Dermis microvascular lymphatic vessel endothelial cell (primary cell): ENCODE results near the gene RIMBP3C. TPM values are rescaled to one million over a fixed set of nuclear protein-coding genes. Genes with fewer than 3 reads are reported as not detected.
"Not testable (repeated sequence)": the region's sequence is repeated elsewhere in the genome, so short reads cannot be mapped to it uniquely, and the experiment has no call there.

Experiments
- DNase-seq, 2 donors: peaks; one replicate each; pipeline versions ENCODE4 v3.0.0 to v3.0.0-alpha.2; 2010; ENCODE audit warnings: low read depth in 2 of 2
- total RNA-seq: library from RNA; depleted of rRNA; stranded (reverse); fragments of >200 nt; gene quantifications from 2 replicates; pipeline ENCODE4 v1.2.1, GENCODE V29; 2014

Gene RIMBP3C
- total RNA-seq, 1 donor from 2014 or later = under 0.01 TPM

DNA sequence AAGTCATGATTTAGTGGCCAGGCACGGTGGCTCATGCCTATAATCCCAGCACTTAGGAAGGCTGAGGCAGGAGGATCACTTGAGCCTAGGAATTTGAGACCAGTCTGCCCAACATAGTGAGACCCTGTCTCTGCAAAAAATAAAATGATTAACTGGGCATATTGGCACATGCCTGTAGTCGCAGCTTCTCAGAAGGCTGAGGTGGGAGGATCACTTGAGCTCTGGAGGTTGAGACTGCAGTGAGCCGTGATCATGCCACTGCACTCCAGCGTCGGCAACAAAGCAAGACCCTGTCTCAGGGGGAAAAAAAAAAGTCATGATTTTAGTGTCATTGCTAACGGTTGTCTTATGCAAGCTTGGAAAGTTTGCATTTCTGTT is 28.2 kb upstream of the RIMBP3C start:
- no peak for DNase-seq

DNA sequence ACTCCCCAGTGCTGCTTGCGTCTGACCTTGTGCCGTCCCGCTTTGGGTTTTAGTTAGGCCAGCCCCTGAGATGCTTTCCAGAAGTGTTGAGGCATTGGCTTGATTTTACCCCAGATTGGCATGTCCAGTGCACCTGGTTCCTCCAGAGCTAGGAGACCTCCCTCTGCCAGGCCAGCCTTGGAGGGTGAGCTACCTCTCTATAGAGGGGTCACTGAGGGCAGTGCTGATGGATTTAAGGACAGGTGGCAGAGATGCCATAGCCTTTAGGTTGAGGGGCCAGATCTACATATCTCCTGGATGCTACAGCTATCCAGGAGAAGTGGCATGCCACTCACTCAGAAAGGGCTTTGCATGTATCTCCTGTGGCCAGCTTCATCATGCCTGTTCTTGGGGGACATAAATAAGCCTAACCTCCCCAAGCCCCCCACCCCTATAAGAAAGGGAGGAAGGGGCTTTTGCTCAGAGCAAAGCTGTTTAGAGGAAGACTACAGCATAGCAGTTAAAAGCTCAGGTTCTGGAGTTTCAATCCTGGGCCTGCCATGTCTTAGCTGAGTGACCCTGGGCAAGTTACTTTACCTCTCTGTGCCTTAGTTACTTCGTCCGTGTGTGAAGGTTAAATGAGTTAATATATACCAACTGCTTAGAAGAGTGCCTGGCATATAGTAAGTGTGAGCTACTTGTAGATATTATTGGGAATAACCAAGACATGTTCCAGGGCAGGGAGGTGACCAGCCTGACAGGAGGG is 22.7 kb upstream of the RIMBP3C start:
- DNase-seq = no peak

DNA sequence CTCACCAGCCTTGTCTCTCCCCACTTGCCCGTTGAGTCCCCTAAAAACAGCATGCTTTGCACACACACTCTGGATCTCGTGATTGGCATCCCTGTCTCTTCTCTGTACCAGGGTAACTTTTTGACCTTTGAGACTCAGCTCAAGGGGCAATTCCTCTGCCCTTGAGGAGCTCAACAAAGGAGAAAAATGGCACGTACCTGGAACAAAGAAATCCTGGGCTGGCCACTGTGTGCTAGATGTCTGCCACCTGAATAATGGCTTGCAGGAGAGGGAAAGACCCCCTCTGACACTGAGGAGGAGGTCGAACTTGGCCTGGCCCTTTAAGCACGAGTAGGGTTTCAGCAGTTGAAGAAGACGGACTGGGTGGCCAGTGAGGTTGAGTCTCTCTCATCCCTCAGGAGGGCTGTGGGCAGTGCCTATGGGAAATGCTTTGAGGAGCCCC is 22.1 kb upstream of the RIMBP3C start:
- DNase-seq = no peak

- DNase-seq = no peak
Measured at GRCh38 chr22:21571679-21572078, 20.4 kb upstream of the RIMBP3C start.

DNA sequence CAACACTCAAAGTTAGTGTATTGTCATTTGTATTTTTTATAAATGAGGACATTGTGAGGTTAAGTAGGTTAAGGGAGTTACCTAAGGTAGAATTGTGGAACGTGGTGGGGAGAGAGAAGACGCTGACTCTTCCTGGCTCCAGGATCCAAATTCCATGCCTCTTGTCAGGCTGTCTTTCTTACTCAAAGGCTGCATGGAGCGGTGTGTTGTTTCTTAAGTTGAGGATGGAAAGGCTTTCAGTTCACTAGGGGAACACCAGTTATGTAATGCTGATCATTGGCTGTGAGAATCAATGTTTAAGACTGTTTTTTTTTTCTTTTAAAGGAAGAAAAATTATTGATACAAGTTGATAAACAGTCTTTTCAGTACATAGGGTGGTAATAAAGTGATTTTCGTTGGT is 19.1 kb upstream of the RIMBP3C start:
- no peak for DNase-seq

GRCh38 chr22:21569459-21570170 is 18.4 kb upstream of the RIMBP3C start:
- DNase-seq = no peak

DNA sequence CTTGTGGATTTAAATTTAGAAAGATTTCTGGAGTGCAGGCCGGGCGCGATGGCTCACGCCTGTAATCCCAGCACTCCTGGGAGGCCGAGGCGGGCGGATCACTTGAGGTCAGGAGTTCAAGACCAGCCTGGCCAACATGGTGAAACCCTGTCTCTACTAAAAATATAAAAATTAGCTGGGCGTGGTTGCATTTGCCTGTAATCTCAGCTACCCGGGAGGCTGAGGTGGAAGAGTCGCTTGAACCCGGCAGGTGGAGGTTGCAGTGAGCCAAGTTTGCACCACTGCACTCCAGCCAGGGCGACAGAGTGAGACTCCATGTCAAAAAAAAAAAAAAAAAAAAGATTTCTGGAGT is 17.8 kb upstream of the RIMBP3C start:
- not testable (repeated sequence) for DNase-seq

- DNase-seq = peak in 1 of 2 donors; percentile 59
Measured at GRCh38 chr22:21568347-21569075, 17.2 kb upstream of the RIMBP3C start.

DNA sequence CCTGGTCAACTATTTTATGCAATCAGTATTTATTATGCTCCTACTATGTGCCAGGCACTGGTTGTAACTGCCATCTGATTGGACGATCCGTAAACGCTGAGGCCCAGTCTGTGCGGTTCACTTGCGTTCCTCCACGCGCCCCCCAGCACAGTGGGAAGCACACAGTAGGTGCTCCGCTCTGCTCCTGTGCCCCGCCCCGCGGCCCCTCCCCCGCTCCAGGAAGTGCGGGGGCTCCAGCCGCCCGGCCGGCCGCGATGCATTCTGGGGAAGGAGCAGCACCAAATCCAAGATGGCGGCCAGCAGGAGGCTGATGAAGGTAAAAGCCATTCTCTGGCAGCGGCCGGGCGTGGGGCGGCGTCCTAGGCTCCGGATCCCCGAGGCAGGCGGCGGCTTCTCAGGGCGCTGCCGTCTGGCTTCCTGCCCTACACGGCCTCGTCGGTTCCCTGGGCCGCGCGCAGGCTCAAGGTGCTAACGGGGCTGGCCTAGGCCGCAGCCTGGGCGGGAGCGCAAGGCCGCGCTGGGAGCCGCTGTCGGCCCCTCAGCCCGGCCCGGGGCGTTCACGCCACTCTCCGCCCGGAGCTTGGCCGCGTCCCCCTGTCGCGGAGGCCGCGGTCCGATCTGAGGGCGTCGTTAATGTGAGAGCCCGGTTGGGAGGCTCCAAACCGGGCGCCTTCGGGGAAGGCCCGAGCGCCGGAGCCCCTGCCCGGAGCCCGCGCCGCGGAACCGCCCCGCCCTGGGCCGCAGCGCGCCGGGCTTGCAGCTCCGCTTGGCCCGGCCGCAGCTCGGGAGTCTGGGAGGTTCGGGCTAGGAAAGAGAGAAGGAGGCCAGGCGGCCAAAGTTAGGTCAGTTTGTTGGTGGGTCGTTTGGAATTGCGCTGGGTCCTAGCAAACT is 16.4 kb upstream of the RIMBP3C start, which contains the start of gene UBE2L3:
UBE2L3 (plus strand) TSS at position 259 of the 891 bp plus-strand sequence; CDS start at position 290, 31 bp downstream.
- peak; percentile 50 to 79 for DNase-seq

DNA sequence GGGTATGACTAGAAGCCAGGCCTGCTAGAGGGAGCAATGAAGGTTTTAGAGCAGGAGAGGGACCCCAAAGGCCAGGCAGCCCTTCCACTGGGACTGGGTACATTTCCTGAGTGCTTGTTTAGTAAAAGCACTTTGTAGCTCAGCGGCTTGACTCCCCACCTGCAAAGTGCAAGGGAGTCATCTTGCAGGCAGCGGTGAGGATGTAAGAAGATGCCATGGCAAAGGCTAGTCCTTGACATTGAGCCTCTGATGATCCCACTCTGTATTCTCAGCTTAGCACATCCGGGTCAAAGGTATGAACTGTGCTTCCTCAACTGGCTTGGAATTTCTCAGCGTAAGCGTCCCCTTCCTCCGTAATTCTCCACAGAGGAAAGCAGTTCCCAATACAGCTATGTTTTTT is 13.2 kb upstream of the RIMBP3C start:
- DNase-seq = no peak

GRCh38 chr22:21563912-21564311 is 12.7 kb upstream of the RIMBP3C start:
- no peak for DNase-seq

DNA sequence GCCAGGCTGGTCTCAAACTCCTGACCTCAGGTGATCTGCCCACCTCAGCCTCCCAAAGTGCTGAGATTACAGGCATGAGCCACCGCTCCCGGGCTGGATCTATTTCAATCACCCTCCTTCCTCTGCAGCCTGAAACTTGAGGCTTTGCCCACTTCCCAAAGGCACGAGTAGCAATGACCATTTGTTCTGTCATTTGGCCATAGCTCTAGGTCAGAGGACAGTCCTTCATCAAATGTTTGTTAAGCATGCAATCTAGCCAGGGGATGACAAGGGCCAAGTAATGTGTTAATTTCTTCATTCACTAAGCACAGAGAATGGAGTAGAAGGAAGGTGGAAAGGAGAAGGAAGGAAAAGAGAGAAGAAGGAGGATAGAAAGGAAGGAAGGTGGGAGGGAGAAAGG is 9.4 kb upstream of the RIMBP3C start:
- not testable (repeated sequence) for DNase-seq

- not testable (repeated sequence) for DNase-seq
Measured at GRCh38 chr22:21559345-21560125, 8.3 kb upstream of the RIMBP3C start.

- DNase-seq = not testable (repeated sequence)
Measured at GRCh38 chr22:21550678-21551047, 598 bp downstream of the RIMBP3C start.

DNA sequence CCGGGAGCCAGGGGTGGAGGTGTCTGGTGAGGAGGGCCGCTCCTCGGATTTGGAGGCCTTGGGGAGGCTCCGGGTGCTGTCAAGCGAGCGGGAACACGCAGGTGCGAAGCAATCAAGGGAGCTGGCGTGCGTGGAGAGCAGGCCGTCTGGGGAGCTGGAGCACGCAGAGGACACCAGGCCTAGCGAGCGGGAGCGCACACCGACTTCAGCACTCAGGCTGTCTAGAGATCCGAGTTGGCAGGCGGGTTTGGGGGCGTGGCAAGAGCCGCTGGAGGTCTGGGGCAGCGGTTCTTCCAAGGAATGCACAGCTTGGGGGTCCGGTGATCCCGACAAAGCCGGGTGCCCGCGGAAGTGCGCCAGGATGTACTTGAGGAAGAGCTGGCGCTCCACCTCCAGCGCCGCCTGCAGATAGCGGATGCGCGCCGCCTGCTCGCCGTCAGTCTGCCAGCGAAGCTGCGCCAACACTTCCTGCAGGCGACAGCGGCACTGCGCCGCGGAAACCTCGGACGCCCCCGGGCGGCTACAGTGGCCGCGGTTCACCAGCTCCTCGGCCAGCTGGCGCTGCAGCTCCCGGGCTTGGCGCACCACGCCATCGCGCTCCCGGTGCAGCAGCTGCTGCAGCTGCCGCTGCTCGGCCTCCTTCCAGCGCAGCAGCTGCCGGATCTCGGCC is 1.1 kb downstream of the RIMBP3C start:
- not testable (repeated sequence) for DNase-seq

GRCh38 chr22:21549558-21549957 is 1.7 kb downstream of the RIMBP3C start:
- DNase-seq = not testable (repeated sequence)

DNA sequence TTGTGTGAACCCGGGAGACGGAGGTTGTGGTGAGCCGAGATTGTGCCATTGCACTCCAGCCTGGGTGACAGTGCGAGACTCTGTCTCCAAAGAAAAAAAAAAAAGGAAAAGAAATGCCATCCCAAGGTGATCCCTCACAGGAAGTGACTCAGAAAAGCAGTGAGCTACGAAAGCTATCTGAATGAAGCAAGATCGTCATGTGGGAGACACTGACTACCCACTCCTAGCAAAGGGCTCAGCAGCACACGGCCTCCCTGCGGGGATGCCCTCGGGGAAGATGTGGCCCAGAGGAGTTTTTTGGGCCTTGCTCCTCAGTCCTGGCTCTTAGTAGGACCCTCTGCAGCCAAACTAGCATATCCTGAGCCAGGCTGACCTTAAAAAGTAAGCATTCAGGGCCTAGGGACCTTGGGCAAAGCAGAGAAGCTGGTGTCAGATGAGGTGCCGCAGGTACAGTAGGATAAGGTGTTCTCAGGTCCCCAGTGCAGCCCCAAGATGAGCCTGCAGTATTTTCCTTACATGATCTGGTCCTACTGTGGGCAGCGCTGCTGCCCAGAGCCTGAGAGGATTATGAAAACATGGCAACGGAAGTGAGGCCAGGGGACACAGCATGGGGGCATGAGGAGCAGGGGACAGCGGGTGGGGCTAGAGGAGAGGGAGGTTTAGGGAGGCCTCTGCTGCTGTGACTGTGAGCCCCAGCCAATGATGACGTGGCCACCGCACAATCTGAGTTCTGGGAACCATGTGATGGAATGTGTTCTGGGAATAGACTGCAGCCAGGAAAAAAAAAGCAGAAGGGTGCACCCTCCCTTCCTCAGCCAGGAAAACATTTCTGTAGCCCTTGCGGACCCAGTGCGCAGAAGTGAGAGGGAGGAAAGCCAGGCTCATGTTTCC is 6.6 kb downstream of the RIMBP3C start:
- DNase-seq = not testable (repeated sequence)

DNA sequence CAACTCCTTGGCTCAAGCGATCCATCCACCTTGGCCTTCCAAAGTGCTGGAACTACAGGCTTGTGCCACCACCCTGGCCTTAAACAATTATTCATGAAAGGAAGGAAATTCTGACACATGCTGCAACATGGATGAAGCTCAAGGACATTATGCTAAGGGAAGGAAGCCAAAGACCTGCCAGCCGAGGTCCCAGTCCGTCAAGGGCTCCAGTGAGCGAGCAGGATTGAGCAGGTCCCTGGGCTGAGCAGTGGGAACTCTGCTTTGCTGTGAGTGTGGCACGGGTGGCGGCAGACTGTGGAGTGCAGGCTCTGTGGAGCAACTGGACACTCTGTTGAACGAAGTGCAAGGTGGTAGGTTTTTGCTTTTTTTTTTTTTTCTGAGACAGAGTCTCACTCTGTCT is 11.4 kb downstream of the RIMBP3C start:
- not testable (repeated sequence) for DNase-seq
